GM23338 (cell line): ENCODE results near the gene FTCD.

ENCODE experiments used
- CTCF ChIP-seq, 2 experiments: fragments of 200-600 bp in 1 of 2; sonication (generic) in 1 of 2; conservative IDR thresholded peaks; 2 replicates each; pipeline versions ENCODE4 v1.5.1 to v1.6.1; 2016 to 2017; ENCODE audit warnings: antibody characterized with exemption in 2 of 2, low read depth in 2 of 2, mild to moderate bottlenecking in 2 of 2, moderate library complexity in 1 of 2
- ETS1 ChIP-seq: IDR thresholded peaks from 2 replicates; pipeline ENCODE4 v1.6.1; 2016; ENCODE audit warnings: antibody characterized with exemption
- EZH2 ChIP-seq: fragments of 200-600 bp; sonication (generic); IDR thresholded peaks from one replicate; pipeline ENCODE4 v1.8.0; 2017; ENCODE audit warnings: antibody characterized with exemption, mild to moderate bottlenecking, low read depth; ENCODE audit not compliant: unreplicated experiment
- EZH2phosphoT487 ChIP-seq: fragments of 200-600 bp; sonication (generic); IDR thresholded peaks from one replicate; pipeline ENCODE4 v1.8.1; 2018; ENCODE audit warnings: antibody characterized with exemption; ENCODE audit not compliant: unreplicated experiment
- POLR2AphosphoS5 ChIP-seq: IDR thresholded peaks from 2 replicates; pipeline ENCODE4 v1.6.1; 2016; ENCODE audit warnings: antibody characterized with exemption, low read depth
- REST ChIP-seq: IDR thresholded peaks from one replicate; pipeline ENCODE4 v1.6.1; 2018; ENCODE audit warnings: antibody characterized with exemption; ENCODE audit not compliant: unreplicated experiment
- STAT1 ChIP-seq: IDR thresholded peaks from one replicate; pipeline ENCODE4 v1.6.1; 2016; ENCODE audit warnings: antibody characterized with exemption; ENCODE audit not compliant: unreplicated experiment
- ZNF331 ChIP-seq: fragments of 250-450 bp; sonication (Bioruptor Pico); IDR thresholded peaks from 2 replicates; pipeline ENCODE4 v1.5.0; 2020; ENCODE audit warnings: low read depth, mild to moderate bottlenecking, moderate library complexity
- ZNF462 ChIP-seq: fragments of 250-450 bp; sonication (Bioruptor Pico); IDR thresholded peaks from 2 replicates; pipeline ENCODE4 v1.5.0; 2020; ENCODE audit warnings: mild to moderate bottlenecking, moderate library complexity

GRCh38 chr21:46181436-46181835 is 26.1 kb upstream of the FTCD start:
- no peak for TF ChIP-seq CTCF (conservative IDR thresholded peaks at IDR 0.05; ENCODE audit: low read depth in 2 of 2)
- no peak for TF ChIP-seq POLR2AphosphoS5
- TF ChIP-seq EZH2 = no peak
- no peak for TF ChIP-seq REST
- no peak for TF ChIP-seq EZH2phosphoT487
- no peak for TF ChIP-seq STAT1
- TF ChIP-seq ZNF331 (CRISPR knock-in tag) = no peak
- no peak for TF ChIP-seq ETS1
- TF ChIP-seq ZNF462 = no peak
